SK-N-SH treated with all-trans-retinoic acid at 6 μM for 48 hours (cell line): ENCODE results near the gene PRKCE.

Experiments used
- ARNTL ChIP-seq: fragments of 450-650 bp; formaldehyde crosslinking; IDR thresholded peaks from 2 replicates; pipeline ENCODE4 v1.5.0; 2020; ENCODE audit warnings: low read depth, mild to moderate bottlenecking, moderate library complexity, borderline replicate concordance
- ESRRG ChIP-seq: fragments of 250-450 bp; sonication (Bioruptor Pico); IDR thresholded peaks from 2 replicates; pipeline ENCODE4 v1.6.1; 2021; ENCODE audit warnings: mild to moderate bottlenecking
- ISL1 ChIP-seq: fragments of 250-450 bp; sonication (Bioruptor Pico); IDR thresholded peaks from 2 replicates; pipeline ENCODE4 v2.1.2; 2022; ENCODE audit warnings: mild to moderate bottlenecking, moderate library complexity
- OSR1 ChIP-seq: fragments of 250-450 bp; sonication (Bioruptor Pico); IDR thresholded peaks from 2 replicates; pipeline ENCODE4 v1.8.0; 2022; ENCODE audit warnings: moderate library complexity, mild to moderate bottlenecking, inconsistent platforms
- PATZ1 ChIP-seq: fragments of 250-450 bp; sonication (Bioruptor Pico); IDR thresholded peaks from 2 replicates; pipeline ENCODE4 v1.8.0; 2020; ENCODE audit warnings: mild to moderate bottlenecking, moderate library complexity, borderline replicate concordance
- SNAI2 ChIP-seq: fragments of 250-450 bp; sonication (Bioruptor Pico); IDR thresholded peaks from 2 replicates; pipeline ENCODE4 v1.5.0; 2020; ENCODE audit warnings: mild to moderate bottlenecking, moderate library complexity
- TOX ChIP-seq: fragments of 250-450 bp; sonication (Bioruptor Pico); IDR thresholded peaks from 2 replicates; pipeline ENCODE4 v1.8.0; 2021; ENCODE audit warnings: mild to moderate bottlenecking, moderate library complexity, borderline replicate concordance
- ZC3H10 ChIP-seq: fragments of 250-450 bp; sonication (Bioruptor Pico); IDR thresholded peaks from 2 replicates; pipeline ENCODE4 v1.5.1; 2021; ENCODE audit warnings: mild to moderate bottlenecking, moderate library complexity
- ZFP3 ChIP-seq: fragments of 250-450 bp; sonication (Bioruptor Pico); IDR thresholded peaks from 2 replicates; pipeline ENCODE4 v1.5.0; 2020; ENCODE audit warnings: mild to moderate bottlenecking, moderate library complexity
- ZNF8 ChIP-seq: fragments of 450-650 bp; formaldehyde crosslinking; IDR thresholded peaks from 2 replicates; pipeline ENCODE4 v1.5.0; 2020; ENCODE audit warnings: mild to moderate bottlenecking, moderate library complexity
- TF ChIP-seq, protein P1 (sequence below): fragments of 250-450 bp; sonication (Bioruptor Pico); IDR thresholded peaks from 2 replicates; pipeline ENCODE4 v1.5.1; 2020; ENCODE audit warnings: low read depth, mild to moderate bottlenecking, moderate library complexity
- TF ChIP-seq, protein P2 (sequence below): fragments of 250-450 bp; sonication (Bioruptor Pico); IDR thresholded peaks from 2 replicates; pipeline ENCODE4 v1.8.0; 2021; ENCODE audit warnings: low read depth, mild to moderate bottlenecking, moderate library complexity, borderline replicate concordance
- TF ChIP-seq, protein P3 (sequence below): fragments of 250-450 bp; sonication (Bioruptor Pico); IDR thresholded peaks from 2 replicates; pipeline ENCODE4 v1.5.1; 2021; ENCODE audit warnings: mild to moderate bottlenecking, moderate library complexity

- TF ChIP-seq, protein P1, sequence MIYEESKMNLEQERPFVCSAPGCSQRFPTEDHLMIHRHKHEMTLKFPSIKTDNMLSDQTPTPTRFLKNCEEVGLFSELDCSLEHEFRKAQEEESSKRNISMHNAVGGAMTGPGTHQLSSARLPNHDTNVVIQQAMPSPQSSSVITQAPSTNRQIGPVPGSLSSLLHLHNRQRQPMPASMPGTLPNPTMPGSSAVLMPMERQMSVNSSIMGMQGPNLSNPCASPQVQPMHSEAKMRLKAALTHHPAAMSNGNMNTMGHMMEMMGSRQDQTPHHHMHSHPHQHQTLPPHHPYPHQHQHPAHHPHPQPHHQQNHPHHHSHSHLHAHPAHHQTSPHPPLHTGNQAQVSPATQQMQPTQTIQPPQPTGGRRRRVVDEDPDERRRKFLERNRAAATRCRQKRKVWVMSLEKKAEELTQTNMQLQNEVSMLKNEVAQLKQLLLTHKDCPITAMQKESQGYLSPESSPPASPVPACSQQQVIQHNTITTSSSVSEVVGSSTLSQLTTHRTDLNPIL (CRISPR knock-in tag): no peak
- TF ChIP-seq ESRRG (CRISPR knock-in tag): no peak
- peak; percentile 63 for TF ChIP-seq ISL1 (CRISPR knock-in tag)
- no peak for TF ChIP-seq ZC3H10 (CRISPR knock-in tag)
- no peak for TF ChIP-seq OSR1 (CRISPR knock-in tag)
- no peak for TF ChIP-seq ARNTL (CRISPR knock-in tag)
- TF ChIP-seq, protein P2, sequence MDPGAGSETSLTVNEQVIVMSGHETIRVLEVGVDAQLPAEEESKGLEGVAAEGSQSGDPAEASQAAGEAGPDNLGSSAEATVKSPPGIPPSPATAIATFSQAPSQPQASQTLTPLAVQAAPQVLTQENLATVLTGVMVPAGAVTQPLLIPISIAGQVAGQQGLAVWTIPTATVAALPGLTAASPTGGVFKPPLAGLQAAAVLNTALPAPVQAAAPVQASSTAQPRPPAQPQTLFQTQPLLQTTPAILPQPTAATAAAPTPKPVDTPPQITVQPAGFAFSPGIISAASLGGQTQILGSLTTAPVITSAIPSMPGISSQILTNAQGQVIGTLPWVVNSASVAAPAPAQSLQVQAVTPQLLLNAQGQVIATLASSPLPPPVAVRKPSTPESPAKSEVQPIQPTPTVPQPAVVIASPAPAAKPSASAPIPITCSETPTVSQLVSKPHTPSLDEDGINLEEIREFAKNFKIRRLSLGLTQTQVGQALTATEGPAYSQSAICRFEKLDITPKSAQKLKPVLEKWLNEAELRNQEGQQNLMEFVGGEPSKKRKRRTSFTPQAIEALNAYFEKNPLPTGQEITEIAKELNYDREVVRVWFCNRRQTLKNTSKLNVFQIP: no peak; the same call in 1 of the 2 replicates
- TF ChIP-seq ZFP3: no peak
- TF ChIP-seq PATZ1 (CRISPR knock-in tag): no peak
- TF ChIP-seq, protein P3, sequence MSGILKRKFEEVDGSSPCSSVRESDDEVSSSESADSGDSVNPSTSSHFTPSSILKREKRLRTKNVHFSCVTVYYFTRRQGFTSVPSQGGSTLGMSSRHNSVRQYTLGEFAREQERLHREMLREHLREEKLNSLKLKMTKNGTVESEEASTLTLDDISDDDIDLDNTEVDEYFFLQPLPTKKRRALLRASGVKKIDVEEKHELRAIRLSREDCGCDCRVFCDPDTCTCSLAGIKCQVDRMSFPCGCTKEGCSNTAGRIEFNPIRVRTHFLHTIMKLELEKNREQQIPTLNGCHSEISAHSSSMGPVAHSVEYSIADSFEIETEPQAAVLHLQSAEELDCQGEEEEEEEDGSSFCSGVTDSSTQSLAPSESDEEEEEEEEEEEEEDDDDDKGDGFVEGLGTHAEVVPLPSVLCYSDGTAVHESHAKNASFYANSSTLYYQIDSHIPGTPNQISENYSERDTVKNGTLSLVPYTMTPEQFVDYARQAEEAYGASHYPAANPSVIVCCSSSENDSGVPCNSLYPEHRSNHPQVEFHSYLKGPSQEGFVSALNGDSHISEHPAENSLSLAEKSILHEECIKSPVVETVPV (CRISPR knock-in tag): no peak
- no peak for TF ChIP-seq TOX (CRISPR knock-in tag)
- no peak for TF ChIP-seq SNAI2 (CRISPR knock-in tag)
- peak; percentile 33; the same call in 1 of the 2 replicates for TF ChIP-seq ZNF8 (CRISPR knock-in tag)
Observed at GRCh38 chr2:45882707-45883602, 231.5 kb downstream of the PRKCE start.
